GM06990 (cell line): Measurements from ENCODE around the gene TROAP.
A peak's percentile ranks its signal among the peaks of the same experiment; 100 is the strongest.

Source experiments
- DNase-seq: peaks from one replicate; pipeline ENCODE4 v3.0.0-alpha.2; 2011; ENCODE audit not compliant: insufficient read length; ENCODE audit errors: extremely low read depth
- H3K27me3 ChIP-seq: replicated peaks from 2 replicates; pipeline ENCODE4 v1.6.0; 2011; ENCODE audit warnings: low read length; ENCODE audit not compliant: control insufficient read depth, insufficient read depth
- H3K36me3 ChIP-seq: 2 replicates; pipeline ENCODE4 v1.5.1; 2011; ENCODE audit warnings: low read length; ENCODE audit not compliant: control insufficient read depth, insufficient read depth
- H3K4me3 ChIP-seq: replicated peaks from 2 replicates; pipeline ENCODE4 v1.5.1; 2011; ENCODE audit warnings: low read depth, mild to moderate bottlenecking, control low read depth, low read length
- CTCF ChIP-seq: IDR thresholded peaks from 2 replicates; pipeline ENCODE4 v1.5.1; 2011; ENCODE audit warnings: low read length, control low read depth, mild to moderate bottlenecking, inconsistent platforms; ENCODE audit not compliant: insufficient read depth, poor library complexity, severe bottlenecking

The TROAP gene

GRCh38 chr12:49365542-49365941 is 42.5 kb downstream of the TROAP start:
- Histone ChIP-seq H3K4me3 (peak overlapping the region; percentile 94), H3K27me3 (no peaks in the 10 kb centered on the region), H3K36me3 (no peaks in the 10 kb centered on the region)
- TF ChIP-seq CTCF, result no peak
- DNase-seq, result no peak

GRCh38 chr12:49366096-49366651 is 43.1 kb downstream of the TROAP start:
- Histone ChIP-seq H3K36me3 (no peaks in the 10 kb centered on the region), H3K27me3 (no peaks in the 10 kb centered on the region), H3K4me3 (peak overlapping the region; percentile 94)
- TF ChIP-seq CTCF, result no peak
- DNase-seq, result no peak

GRCh38 chr12:49366652-49367380 is 43.8 kb downstream of the TROAP start:
- Histone ChIP-seq H3K4me3 (peak overlapping the region; percentile 94), H3K36me3 (no peaks in the 10 kb centered on the region), H3K27me3 (no peaks in the 10 kb centered on the region)
- DNase-seq, result peak; percentile 98
- TF ChIP-seq CTCF, result peak; percentile 27

- no peaks in the 10 kb centered on the region for H3K36me3 ChIP-seq
- DNase-seq, result no peak
- peak within 1 kb of the TSS; percentile 94 for H3K4me3 ChIP-seq
- no peaks in the 10 kb centered on the region for H3K27me3 ChIP-seq
- no peak for TF ChIP-seq CTCF
Measured at GRCh38 chr12:49367381-49368239, 44.6 kb downstream of the TROAP start, which contains the start of gene SPATS2. Gene SPATS2, plus strand, starts transcription at chr12:49367462. Its CDS starts 93,551 bp downstream, at chr12:49461013.

GRCh38 chr12:49368240-49368600 is 45.2 kb downstream of the TROAP start:
- DNase-seq, result no peak
- H3K27me3 ChIP-seq, result no peaks in the 10 kb centered on the region
- H3K4me3 ChIP-seq, result peak overlapping the region; percentile 94
- H3K36me3 ChIP-seq, result no peaks in the 10 kb centered on the region
- no peak for TF ChIP-seq CTCF
